ENCODE measurements around the gene TOMM70. TPM values are rescaled to one million over a fixed set of nuclear protein-coding genes. Genes with fewer than 3 reads are reported as not detected.

The TOMM70 gene
- total and polyA plus RNA-seq, 2 of the 13 experiments (the other 11 are each of a cell fraction or from before 2014, with no cell fraction given): 27.0 to 77.2 TPM

DNA sequence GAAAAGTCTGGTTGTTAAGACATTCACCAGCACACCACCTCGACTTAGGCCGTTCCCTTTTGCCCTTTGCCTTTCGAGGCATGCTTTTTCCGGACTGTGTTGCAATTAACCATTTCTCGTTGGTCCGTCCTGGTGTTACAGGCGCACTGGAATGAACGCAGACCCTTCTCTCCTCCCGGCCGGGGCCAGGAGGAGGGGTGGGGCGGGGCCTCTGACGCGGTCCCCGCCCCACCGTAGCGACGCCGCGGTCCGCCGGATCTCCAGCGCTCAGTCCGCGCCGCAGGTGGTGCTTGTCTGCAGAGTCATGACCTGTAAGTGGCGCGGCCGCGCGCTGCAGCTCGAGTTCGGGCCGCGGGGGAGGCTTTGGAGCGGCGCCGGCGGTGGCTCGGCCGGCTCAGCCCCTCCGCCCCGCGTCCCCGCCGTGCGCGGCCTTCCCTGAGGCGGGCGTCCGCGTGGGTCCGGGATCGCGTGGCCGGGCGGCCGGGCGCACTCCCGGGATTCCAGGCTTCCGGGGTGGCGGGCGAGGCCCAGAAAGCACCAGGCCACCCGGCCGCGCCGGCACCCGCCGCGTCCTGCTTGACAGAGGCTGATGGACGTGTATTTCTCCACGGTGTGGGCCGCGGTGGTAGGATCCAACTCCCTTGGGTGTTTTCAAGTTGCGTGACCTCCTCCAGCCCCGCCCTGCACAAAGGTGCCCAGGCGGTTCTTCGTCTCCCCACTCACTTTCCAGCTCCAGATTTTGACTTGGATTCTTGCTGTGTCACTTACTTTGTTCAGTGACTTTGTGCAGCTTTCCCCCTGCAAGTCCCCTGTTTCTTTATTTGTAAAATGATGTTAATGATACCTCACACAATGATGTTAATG lies 66.2 kb downstream of the TOMM70 start, which contains the start of gene NIT2 (continued):
- TF ChIP-seq, protein P1, sequence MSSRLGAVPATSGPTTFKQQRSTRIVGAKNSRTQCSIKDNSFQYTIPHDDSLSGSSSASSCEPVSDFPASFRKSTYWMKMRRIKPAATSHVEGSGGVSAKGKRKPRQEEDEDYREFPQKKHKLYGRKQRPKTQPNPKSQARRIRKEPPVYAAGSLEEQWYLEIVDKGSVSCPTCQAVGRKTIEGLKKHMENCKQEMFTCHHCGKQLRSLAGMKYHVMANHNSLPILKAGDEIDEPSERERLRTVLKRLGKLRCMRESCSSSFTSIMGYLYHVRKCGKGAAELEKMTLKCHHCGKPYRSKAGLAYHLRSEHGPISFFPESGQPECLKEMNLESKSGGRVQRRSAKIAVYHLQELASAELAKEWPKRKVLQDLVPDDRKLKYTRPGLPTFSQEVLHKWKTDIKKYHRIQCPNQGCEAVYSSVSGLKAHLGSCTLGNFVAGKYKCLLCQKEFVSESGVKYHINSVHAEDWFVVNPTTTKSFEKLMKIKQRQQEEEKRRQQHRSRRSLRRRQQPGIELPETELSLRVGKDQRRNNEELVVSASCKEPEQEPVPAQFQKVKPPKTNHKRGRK (CRISPR knock-in tag; IDR thresholded peaks at IDR 0.05): no peak; the same call in 1 of the 2 replicates
- TF ChIP-seq, protein P2, sequence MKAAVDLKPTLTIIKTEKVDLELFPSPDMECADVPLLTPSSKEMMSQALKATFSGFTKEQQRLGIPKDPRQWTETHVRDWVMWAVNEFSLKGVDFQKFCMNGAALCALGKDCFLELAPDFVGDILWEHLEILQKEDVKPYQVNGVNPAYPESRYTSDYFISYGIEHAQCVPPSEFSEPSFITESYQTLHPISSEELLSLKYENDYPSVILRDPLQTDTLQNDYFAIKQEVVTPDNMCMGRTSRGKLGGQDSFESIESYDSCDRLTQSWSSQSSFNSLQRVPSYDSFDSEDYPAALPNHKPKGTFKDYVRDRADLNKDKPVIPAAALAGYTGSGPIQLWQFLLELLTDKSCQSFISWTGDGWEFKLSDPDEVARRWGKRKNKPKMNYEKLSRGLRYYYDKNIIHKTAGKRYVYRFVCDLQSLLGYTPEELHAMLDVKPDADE (CRISPR knock-in tag; IDR thresholded peaks at IDR 0.05): 0 out of 2 replicates have a peak, but pooled peaks have one; percentile 66
- TF ChIP-seq, protein P3, sequence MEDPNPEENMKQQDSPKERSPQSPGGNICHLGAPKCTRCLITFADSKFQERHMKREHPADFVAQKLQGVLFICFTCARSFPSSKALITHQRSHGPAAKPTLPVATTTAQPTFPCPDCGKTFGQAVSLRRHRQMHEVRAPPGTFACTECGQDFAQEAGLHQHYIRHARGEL (CRISPR knock-in tag; IDR thresholded peaks at IDR 0.05): no peak
- TF ChIP-seq, protein P4, sequence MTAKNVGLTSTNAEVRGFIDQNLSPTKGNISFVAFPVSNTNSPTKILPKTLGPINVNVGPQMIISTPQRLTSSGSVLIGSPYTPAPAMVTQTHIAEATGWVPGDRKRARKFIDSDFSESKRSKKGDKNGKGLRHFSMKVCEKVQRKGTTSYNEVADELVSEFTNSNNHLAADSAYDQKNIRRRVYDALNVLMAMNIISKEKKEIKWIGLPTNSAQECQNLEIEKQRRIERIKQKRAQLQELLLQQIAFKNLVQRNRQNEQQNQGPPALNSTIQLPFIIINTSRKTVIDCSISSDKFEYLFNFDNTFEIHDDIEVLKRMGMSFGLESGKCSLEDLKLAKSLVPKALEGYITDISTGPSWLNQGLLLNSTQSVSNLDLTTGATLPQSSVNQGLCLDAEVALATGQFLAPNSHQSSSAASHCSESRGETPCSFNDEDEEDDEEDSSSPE (CRISPR knock-in tag; IDR thresholded peaks at IDR 0.05): no peak
- no peak for TF ChIP-seq NFRKB (IDR thresholded peaks at IDR 0.05)
- peak; percentile 39 for TF ChIP-seq SKI (IDR thresholded peaks at IDR 0.05; ENCODE audit: partially characterized antibody)
- TF ChIP-seq ZFYVE20 (CRISPR knock-in tag; IDR thresholded peaks at IDR 0.05; ENCODE audit: borderline replicate concordance, low read depth): no peak
- TF ChIP-seq ZNF292 (CRISPR knock-in tag; IDR thresholded peaks at IDR 0.05; ENCODE audit: borderline replicate concordance, low read depth): peak; percentile 94; the same call in 1 of the 2 replicates
- TF ChIP-seq, protein P5, sequence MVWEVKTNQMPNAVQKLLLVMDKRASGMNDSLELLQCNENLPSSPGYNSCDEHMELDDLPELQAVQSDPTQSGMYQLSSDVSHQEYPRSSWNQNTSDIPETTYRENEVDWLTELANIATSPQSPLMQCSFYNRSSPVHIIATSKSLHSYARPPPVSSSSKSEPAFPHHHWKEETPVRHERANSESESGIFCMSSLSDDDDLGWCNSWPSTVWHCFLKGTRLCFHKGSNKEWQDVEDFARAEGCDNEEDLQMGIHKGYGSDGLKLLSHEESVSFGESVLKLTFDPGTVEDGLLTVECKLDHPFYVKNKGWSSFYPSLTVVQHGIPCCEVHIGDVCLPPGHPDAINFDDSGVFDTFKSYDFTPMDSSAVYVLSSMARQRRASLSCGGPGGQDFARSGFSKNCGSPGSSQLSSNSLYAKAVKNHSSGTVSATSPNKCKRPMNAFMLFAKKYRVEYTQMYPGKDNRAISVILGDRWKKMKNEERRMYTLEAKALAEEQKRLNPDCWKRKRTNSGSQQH (CRISPR knock-in tag; IDR thresholded peaks at IDR 0.05; ENCODE audit: low read depth): no peak
- TF ChIP-seq, protein P6, sequence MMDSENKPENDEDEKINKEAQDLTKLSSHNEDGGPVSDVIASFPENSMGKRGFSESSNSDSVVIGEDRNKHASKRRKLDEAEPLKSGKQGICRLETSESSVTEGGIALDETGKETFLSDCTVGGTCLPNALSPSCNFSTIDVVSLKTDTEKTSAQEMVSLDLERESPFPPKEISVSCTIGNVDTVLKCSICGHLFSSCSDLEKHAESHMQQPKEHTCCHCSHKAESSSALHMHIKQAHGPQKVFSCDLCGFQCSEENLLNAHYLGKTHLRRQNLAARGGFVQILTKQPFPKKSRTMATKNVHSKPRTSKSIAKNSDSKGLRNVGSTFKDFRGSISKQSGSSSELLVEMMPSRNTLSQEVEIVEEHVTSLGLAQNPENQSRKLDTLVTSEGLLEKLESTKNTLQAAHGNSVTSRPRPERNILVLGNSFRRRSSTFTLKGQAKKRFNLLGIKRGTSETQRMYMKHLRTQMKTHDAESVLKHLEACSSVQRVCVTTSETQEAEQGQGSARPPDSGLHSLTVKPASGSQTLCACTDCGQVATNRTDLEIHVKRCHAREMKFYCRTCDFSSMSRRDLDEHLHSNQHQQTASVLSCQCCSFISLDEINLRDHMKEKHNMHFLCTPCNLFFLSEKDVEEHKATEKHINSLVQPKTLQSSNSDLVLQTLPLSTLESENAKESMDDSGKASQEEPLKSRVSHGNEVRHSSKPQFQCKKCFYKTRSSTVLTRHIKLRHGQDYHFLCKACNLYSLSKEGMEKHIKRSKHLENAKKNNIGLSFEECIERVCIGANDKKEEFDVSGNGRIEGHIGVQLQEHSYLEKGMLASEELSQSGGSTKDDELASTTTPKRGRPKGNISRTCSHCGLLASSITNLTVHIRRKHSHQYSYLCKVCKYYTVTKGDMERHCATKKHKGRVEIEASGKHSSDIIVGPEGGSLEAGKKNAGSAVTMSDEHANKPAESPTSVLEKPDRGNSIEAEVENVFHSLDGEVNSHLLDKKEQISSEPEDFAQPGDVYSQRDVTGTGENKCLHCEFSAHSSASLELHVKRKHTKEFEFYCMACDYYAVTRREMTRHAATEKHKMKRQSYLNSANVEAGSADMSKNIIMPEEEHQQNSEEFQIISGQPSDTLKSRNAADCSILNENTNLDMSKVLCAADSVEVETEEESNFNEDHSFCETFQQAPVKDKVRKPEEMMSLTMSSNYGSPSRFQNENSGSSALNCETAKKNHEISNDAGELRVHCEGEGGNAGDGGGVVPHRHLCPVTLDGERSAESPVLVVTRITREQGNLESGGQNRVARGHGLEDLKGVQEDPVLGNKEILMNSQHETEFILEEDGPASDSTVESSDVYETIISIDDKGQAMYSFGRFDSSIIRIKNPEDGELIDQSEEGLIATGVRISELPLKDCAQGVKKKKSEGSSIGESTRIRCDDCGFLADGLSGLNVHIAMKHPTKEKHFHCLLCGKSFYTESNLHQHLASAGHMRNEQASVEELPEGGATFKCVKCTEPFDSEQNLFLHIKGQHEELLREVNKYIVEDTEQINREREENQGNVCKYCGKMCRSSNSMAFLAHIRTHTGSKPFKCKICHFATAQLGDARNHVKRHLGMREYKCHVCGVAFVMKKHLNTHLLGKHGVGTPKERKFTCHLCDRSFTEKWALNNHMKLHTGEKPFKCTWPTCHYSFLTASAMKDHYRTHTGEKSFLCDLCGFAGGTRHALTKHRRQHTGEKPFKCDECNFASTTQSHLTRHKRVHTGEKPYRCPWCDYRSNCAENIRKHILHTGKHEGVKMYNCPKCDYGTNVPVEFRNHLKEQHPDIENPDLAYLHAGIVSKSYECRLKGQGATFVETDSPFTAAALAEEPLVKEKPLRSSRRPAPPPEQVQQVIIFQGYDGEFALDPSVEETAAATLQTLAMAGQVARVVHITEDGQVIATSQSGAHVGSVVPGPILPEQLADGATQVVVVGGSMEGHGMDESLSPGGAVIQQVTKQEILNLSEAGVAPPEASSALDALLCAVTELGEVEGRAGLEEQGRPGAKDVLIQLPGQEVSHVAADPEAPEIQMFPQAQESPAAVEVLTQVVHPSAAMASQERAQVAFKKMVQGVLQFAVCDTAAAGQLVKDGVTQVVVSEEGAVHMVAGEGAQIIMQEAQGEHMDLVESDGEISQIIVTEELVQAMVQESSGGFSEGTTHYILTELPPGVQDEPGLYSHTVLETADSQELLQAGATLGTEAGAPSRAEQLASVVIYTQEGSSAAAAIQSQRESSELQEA (CRISPR knock-in tag; IDR thresholded peaks at IDR 0.05; ENCODE audit: not compliant biosample characterization): no peak
- no peak for TF ChIP-seq ZFP36 (IDR thresholded peaks at IDR 0.05; ENCODE audit: borderline replicate concordance, low read depth, low read length, partially characterized antibody)
